Heart left ventricle (tissue), 16 donors: ENCODE data around the gene PPAN. TPM values are rescaled to one million over a fixed set of nuclear protein-coding genes. Genes with fewer than 3 reads are reported as not detected.

ENCODE experiments used
- ATAC-seq, 4 donors: fragments of 200-7000 bp; cut with Tn5 transposase; one replicate each; pipeline ENCODE4 v1.9.1; 2020 to 2022; ENCODE audit warnings: moderate library complexity in 4 of 4, mild to moderate bottlenecking in 3 of 4, moderate number of reproducible peaks in 1 of 4
- DNase-seq, 5 donors: peaks; one replicate each; pipeline ENCODE4 v3.0.0-alpha.2; 2020
- H3K27ac ChIP-seq, 12 donors: fragments of 200-600 bp; sonication (generic) in 4 of 12; one replicate each; pipeline versions ENCODE4 v1.5.0 to v1.8.0; 2016 to 2022; ENCODE audit warnings: mild to moderate bottlenecking in 2 of 12
- H3K27me3 ChIP-seq, 9 donors: fragments of 200-600 bp; sonication (generic) in 2 of 9; one replicate each; pipeline versions ENCODE4 v1.5.1 to v1.8.0; 2016 to 2022; ENCODE audit warnings: mild to moderate bottlenecking in 3 of 9
- H3K36me3 ChIP-seq, 9 donors: fragments of 200-600 bp; sonication (generic) in 2 of 9; one replicate each; pipeline versions ENCODE4 v1.5.0 to v1.8.0; 2018 to 2022; ENCODE audit warnings: mild to moderate bottlenecking in 2 of 9
- H3K4me1 ChIP-seq, 12 donors: fragments of 200-600 bp; sonication (generic) in 4 of 12; one replicate each; pipeline versions ENCODE4 v1.5.0 to v1.8.0; 2016 to 2022; ENCODE audit warnings: mild to moderate bottlenecking in 3 of 12
- H3K4me3 ChIP-seq, 12 donors: fragments of 200-600 bp; sonication (generic) in 4 of 12; one replicate each; pipeline versions ENCODE4 v1.5.0 to v1.8.0; 2017 to 2022; ENCODE audit warnings: mild to moderate bottlenecking in 9 of 12, moderate library complexity in 4 of 12
- H3K9me3 ChIP-seq, 12 donors: fragments of 200-600 bp; sonication (generic) in 4 of 12; one replicate each; pipeline versions ENCODE4 v1.5.0 to v1.8.0; 2016 to 2022; ENCODE audit warnings: mild to moderate bottlenecking in 1 of 12
- POLR2A ChIP-seq, 2 donors: fragments of 450-650 bp; IDR thresholded peaks; one replicate each; pipeline ENCODE4 v1.6.1; 2017; ENCODE audit warnings: antibody characterized with exemption in 2 of 2, mild to moderate bottlenecking in 2 of 2, moderate library complexity in 2 of 2
- WGBS, 4 donors: extraction: QIAGEN DNeasy Blood & Tissue Kit in 2 of 4; methylation state at CpG; one replicate each; pipeline versions ENCODE4 v1.1.5 to v1.1.7; 2013 to 2018; 5-methylcytosine and 5-hydroxymethylcytosine counted together
- intact Hi-C, 10 donors: fragments of 100-400 bp; cut with DNase I; formaldehyde crosslinking; loops; one replicate each; pipeline versions ENCODE4 v1.11.1 to v1.14.2; 2022
- polyA plus RNA-seq, 2 donors: library from polyadenylated mRNA; stranded (reverse); fragments of 200-250 nt; gene quantifications; one replicate each; pipeline ENCODE4 v1.2.3, GENCODE V29; 2013
- total RNA-seq, 9 donors: library from RNA; depleted of rRNA in 2 of 9; stranded (reverse); fragments of >200 nt in 2 of 9; fragmentation: NEBNext Ultra II Directional in 3 of 9; extraction: Animal tissue kit (Norgen Biotek cat#: 25700) in 3 of 9; gene quantifications; one replicate each; pipeline versions ENCODE4 v1.1.0 to v1.2.4, GENCODE V29; 2016 to 2023
- TF ChIP-seq, protein P1 (sequence below), 12 donors: fragments of 200-600 bp; sonication (generic) in 4 of 12; IDR thresholded peaks; one replicate each; pipeline versions ENCODE4 v1.5.0 to v1.8.0; 2018 to 2022; ENCODE audit warnings: antibody characterized with exemption in 12 of 12, mild to moderate bottlenecking in 5 of 12
- donor health status: ischemic (EF 13 %, LVEDD 7.1; RV severe dilation, severe dysfunction).
- donor health status: healthy with polysubstance abuse.
- donor health status: DM: no; HTN: yes; CAD: no.
- donor health status: DM: no; HTN: no; CAD: no.
- donor health status: ischemic (EF 25% LVEDD 6.9; RV normal size, moderate dysfunction).
- donor health status: ischemic (EF 25% LVEDD 5.7; RV mildly dilated, moderate dysfunction).
- donor health status: healthy.
- donor health status: DM: yes; HTN: yes; CAD: no.
- donor health status: ischemic (EF 35%, LVEDD 5.7; RV mildly dilated, moderate dysfunction).
- donor health status: nonischemic (EF 11% LVEDD 7.7; RV severe dilation, severe dysfunction).
- donor health status: DM: yes; HTN: yes; CAD: no.
- donor health status: PGD.
- donor health status: ischemic (EF 29% LVEDD 5.4; RV normal size, mild dysfunction).
- donor health status: nonischemic (EF 23%, LVEDD 6.1; RV moderate dilation, normal function).

The PPAN gene
- total and polyA plus RNA-seq, 11 donors, result 16.3 to 41.4 (median 22.5) TPM

DNA sequence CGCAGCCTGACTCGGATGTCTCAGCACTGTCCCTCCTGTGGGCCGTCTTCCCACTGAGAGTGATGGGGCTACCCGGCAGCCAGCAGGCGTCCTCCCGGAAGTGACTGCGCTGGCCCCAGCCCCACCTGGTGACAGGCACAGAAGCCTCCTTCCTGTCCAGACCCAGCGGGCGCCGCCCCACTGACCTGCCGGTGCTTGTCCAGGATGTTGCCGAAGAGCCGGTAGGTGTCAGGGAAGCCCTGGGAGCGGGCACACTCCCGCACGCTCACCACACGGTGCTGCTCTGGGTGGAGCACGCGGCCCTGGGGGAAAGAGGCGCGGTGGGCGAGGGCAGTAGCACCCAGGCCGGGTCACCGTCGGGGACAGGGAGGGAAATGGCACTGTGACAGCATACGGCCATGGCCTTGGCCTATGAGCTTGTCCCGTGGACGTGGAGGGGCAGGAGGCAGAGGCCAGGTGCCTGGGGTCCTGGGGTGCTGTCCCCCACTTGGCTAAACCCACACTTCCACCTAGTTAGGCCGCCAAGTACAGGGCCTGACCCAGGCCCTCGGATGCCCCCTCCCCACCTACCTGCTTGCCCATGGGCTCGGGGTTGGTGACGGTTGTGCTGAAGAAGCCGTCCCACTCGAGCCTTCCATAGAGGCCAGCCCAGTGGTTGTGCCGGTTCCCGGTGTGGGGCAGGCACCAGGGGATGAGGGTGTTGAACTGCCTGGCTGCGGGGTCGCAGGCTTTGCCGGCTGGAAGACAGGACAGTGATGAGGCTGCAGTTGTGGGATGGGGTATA, 29.6 kb downstream of the PPAN start:
- H3K27me3 ChIP-seq, result no peaks in the 10 kb centered on the region
- H3K36me3 ChIP-seq, result peaks cover 0 to 100% (median 90%) of the 10 kb centered on the region in 9 donors
- TF ChIP-seq, protein P1, sequence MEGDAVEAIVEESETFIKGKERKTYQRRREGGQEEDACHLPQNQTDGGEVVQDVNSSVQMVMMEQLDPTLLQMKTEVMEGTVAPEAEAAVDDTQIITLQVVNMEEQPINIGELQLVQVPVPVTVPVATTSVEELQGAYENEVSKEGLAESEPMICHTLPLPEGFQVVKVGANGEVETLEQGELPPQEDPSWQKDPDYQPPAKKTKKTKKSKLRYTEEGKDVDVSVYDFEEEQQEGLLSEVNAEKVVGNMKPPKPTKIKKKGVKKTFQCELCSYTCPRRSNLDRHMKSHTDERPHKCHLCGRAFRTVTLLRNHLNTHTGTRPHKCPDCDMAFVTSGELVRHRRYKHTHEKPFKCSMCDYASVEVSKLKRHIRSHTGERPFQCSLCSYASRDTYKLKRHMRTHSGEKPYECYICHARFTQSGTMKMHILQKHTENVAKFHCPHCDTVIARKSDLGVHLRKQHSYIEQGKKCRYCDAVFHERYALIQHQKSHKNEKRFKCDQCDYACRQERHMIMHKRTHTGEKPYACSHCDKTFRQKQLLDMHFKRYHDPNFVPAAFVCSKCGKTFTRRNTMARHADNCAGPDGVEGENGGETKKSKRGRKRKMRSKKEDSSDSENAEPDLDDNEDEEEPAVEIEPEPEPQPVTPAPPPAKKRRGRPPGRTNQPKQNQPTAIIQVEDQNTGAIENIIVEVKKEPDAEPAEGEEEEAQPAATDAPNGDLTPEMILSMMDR (IDR thresholded peaks at IDR 0.05), result no peak
- TF ChIP-seq POLR2A (IDR thresholded peaks at IDR 0.05), result no peak
- DNase-seq (no peak), ATAC-seq (peak in 1 of 4 donors; percentile 9)
- intact Hi-C loops, result no loop called here
- H3K9me3 ChIP-seq, result no peaks in the 10 kb centered on the region
- H3K4me1 ChIP-seq, result peaks cover 0 to 7% (median 0%) of the 10 kb centered on the region in 12 donors
- WGBS, 4 donors, result 89 to 92% (median 91%) methylated on average over 26 to 39 of the region's 39 CpGs
- no peak overlapping the region for H3K27ac ChIP-seq
- no peak overlapping the region for H3K4me3 ChIP-seq

DNA sequence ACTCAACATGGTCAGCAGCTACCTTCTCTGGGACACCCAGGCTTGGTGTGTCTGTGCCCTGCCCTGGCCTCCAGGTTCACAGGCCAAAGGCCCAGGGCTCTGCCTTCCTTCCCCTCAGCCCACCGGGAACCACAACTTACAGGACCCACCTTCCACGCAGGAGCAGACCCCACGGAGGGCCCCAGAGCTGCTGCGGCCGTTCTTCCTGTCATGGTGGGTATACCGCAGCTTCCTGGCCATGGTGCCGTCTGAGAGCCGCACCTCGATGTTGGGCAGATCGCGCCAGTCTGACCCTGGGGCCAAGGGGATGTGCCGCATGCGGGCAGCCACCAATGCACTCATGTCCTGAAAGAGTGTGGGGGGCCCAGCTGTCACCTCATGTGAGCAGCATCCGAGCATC, 30.8 kb downstream of the PPAN start:
- H3K4me1 ChIP-seq, result peaks cover 0 to 3% (median 0%) of the 10 kb centered on the region in 12 donors
- 92 to 98% (median 96%) methylated on average over 5 to 14 of the region's 14 CpGs for WGBS, 4 donors
- H3K36me3 ChIP-seq, result peaks cover 0 to 100% (median 93%) of the 10 kb centered on the region in 9 donors
- intact Hi-C loops, result no loop called here
- no peaks in the 10 kb centered on the region for H3K27me3 ChIP-seq
- H3K9me3 ChIP-seq, result no peaks in the 10 kb centered on the region
- no peak overlapping the region for H3K27ac ChIP-seq
- no peak overlapping the region for H3K4me3 ChIP-seq
- no peak for DNase-seq
- no peak for ATAC-seq
- TF ChIP-seq POLR2A (IDR thresholded peaks at IDR 0.05), result no peak
- TF ChIP-seq, protein P1 (IDR thresholded peaks at IDR 0.05), result no peak

GRCh38 chr19:10137751-10138682, 31.9 kb downstream of the PPAN start:
- Histone ChIP-seq H3K27me3 (no peaks in the 10 kb centered on the region), H3K4me3 (no peak overlapping the region), H3K9me3 (no peaks in the 10 kb centered on the region), H3K27ac (no peak overlapping the region), H3K36me3 (peaks cover 0 to 100% (median 94%) of the 10 kb centered on the region in 9 donors), H3K4me1 (no peaks in the 10 kb centered on the region)
- 89 to 95% (median 92%) methylated on average over 24 to 38 of the region's 38 CpGs for WGBS, 4 donors
- intact Hi-C loops, result no loop called here
- ATAC-seq, result peak in 2 of 4 donors; percentile 14 to 61
- DNase-seq, result no peak
- TF ChIP-seq, protein P1 (IDR thresholded peaks at IDR 0.05), result no peak
- TF ChIP-seq POLR2A (IDR thresholded peaks at IDR 0.05), result no peak
